Esophagus muscularis mucosa (tissue), 4 donors: Measurements from ENCODE around the gene ACSF3. TPM values are rescaled to one million over a fixed set of nuclear protein-coding genes. Genes with fewer than 3 reads are reported as not detected.

Experiments used
- DNase-seq: peaks from one replicate; pipeline ENCODE4 v3.0.0-alpha.2; 2017; ENCODE audit errors: extremely low spot score
- H3K27ac ChIP-seq, 4 donors: fragments of 200-600 bp; sonication (generic); replicated peaks in 1 of 4; 1 replicate in 3 of 4; 2 replicates in 1 of 4; pipeline ENCODE4 v1.5.1; 2016 to 2019; ENCODE audit warnings: mild to moderate bottlenecking in 1 of 4
- H3K27me3 ChIP-seq, 4 donors: fragments of 200-600 bp; sonication (generic); one replicate each; pipeline versions ENCODE4 v1.5.1 to v1.6.0; 2016 to 2019
- H3K36me3 ChIP-seq, 4 donors: fragments of 200-600 bp; sonication (generic); one replicate each; pipeline ENCODE4 v1.5.1; 2016 to 2019
- H3K4me1 ChIP-seq, 4 donors: fragments of 200-600 bp; sonication (generic); one replicate each; pipeline ENCODE4 v1.5.1; 2016 to 2019
- H3K4me3 ChIP-seq, 4 donors: fragments of 200-600 bp; sonication (generic); 1 replicate in 2 of 4; 2 replicates in 2 of 4; pipeline ENCODE4 v1.5.1; 2016 to 2019; ENCODE audit warnings: mild to moderate bottlenecking in 4 of 4, moderate library complexity in 1 of 4
- H3K9me3 ChIP-seq, 4 donors: fragments of 200-600 bp; sonication (generic); 1 replicate in 3 of 4; 2 replicates in 1 of 4; pipeline ENCODE4 v1.5.1; 2016 to 2019
- CTCF ChIP-seq, 3 experiments: fragments of 200-600 bp in 2 of 3; fragments of 450-650 bp in 1 of 3; sonication (generic) in 2 of 3; IDR thresholded peaks; one replicate each; pipeline ENCODE4 v1.5.1; 2017 to 2019; ENCODE audit warnings: antibody characterized with exemption in 3 of 3, mild to moderate bottlenecking in 2 of 3, moderate library complexity in 1 of 3
- EP300 ChIP-seq: sonication (generic); formaldehyde crosslinking; IDR thresholded peaks from one replicate; pipeline ENCODE4 v1.6.1; 2017; ENCODE audit warnings: antibody characterized with exemption
- POLR2A ChIP-seq: fragments of 450-650 bp; IDR thresholded peaks from one replicate; pipeline ENCODE4 v1.6.1; 2017; ENCODE audit warnings: antibody characterized with exemption, moderate library complexity, mild to moderate bottlenecking, low read depth
- POLR2AphosphoS5 ChIP-seq, 2 donors: sonication (generic); formaldehyde crosslinking; IDR thresholded peaks; one replicate each; pipeline ENCODE4 v1.6.1; 2017; ENCODE audit warnings: antibody characterized with exemption in 2 of 2
- WGBS: methylation state at CpG from one replicate; pipeline ENCODE4 v1.1.5; 2018; 5-methylcytosine and 5-hydroxymethylcytosine counted together
- intact Hi-C: fragments of 100-400 bp; cut with DNase I; formaldehyde crosslinking; loops from one replicate; pipeline ENCODE4 v1.15.1; 2023
- total RNA-seq, 4 donors: library from RNA; depleted of rRNA; stranded (reverse); fragments of >200 nt; gene quantifications; one replicate each; pipeline versions ENCODE4 v1.1.0 to v1.2.1, GENCODE V29; 2016

Gene ACSF3
- total RNA-seq, 4 donors from 2014 or later: 23.5 to 29.8 (median 27.2) TPM

GRCh38 chr16:89079434-89079980, 14.1 kb upstream of the ACSF3 start:
- no peak overlapping the region for H3K27ac ChIP-seq
- no peaks in the 10 kb centered on the region for H3K36me3 ChIP-seq
- H3K4me3 ChIP-seq: no peak overlapping the region
- 95% methylated on average over 16 of the region's 19 CpGs for WGBS
- H3K27me3 ChIP-seq: peaks cover 0 to 4% (median 0%) of the 10 kb centered on the region in 4 donors
- intact Hi-C loops: no loop called here
- H3K9me3 ChIP-seq: no peaks in the 10 kb centered on the region
- DNase-seq: no peak
- no peak for TF ChIP-seq CTCF (IDR thresholded peaks at IDR 0.05)
- no peak for TF ChIP-seq EP300
- no peak for TF ChIP-seq POLR2A
- no peak for TF ChIP-seq POLR2AphosphoS5 (IDR thresholded peaks at IDR 0.05)
- H3K4me1 ChIP-seq: no peaks in the 10 kb centered on the region

- H3K4me3 ChIP-seq: no peak overlapping the region
- no peak overlapping the region for H3K27ac ChIP-seq
- no peaks in the 10 kb centered on the region for H3K9me3 ChIP-seq
- intact Hi-C loops: no loop called here
- peaks cover 0 to 12% (median 0%) of the 10 kb centered on the region in 4 donors for H3K27me3 ChIP-seq
- no peak for DNase-seq
- no peaks in the 10 kb centered on the region for H3K36me3 ChIP-seq
- H3K4me1 ChIP-seq: no peaks in the 10 kb centered on the region
- no peak for TF ChIP-seq POLR2A
- TF ChIP-seq POLR2AphosphoS5 (IDR thresholded peaks at IDR 0.05): no peak
- no peak for TF ChIP-seq CTCF (IDR thresholded peaks at IDR 0.05)
- TF ChIP-seq EP300: no peak
- WGBS: 88% methylated on average over 21 of the region's 33 CpGs
These were observed 13.3 kb upstream of the ACSF3 start for GRCh38 chr16:89080196-89080853.

- Histone ChIP-seq H3K27ac (no peak overlapping the region), H3K36me3 (no peaks in the 10 kb centered on the region), H3K27me3 (peaks cover 0 to 24% (median 0%) of the 10 kb centered on the region in 4 donors), H3K9me3 (no peaks in the 10 kb centered on the region), H3K4me3 (no peak overlapping the region), H3K4me1 (no peaks in the 10 kb centered on the region)
- intact Hi-C loops: no loop called here
- DNase-seq: no peak
- 84% methylated on average over 12 of the region's 13 CpGs for WGBS
- TF ChIP-seq CTCF (IDR thresholded peaks at IDR 0.05) (no peak), EP300 (no peak), POLR2AphosphoS5 (IDR thresholded peaks at IDR 0.05) (no peak), POLR2A (no peak)
These were observed 12.1 kb upstream of the ACSF3 start for GRCh38 chr16:89081556-89081955.

- Histone ChIP-seq H3K36me3 (no peaks in the 10 kb centered on the region), H3K4me1 (no peaks in the 10 kb centered on the region), H3K27me3 (peaks cover 0 to 53% (median 5%) of the 10 kb centered on the region in 4 donors), H3K9me3 (no peaks in the 10 kb centered on the region), H3K4me3 (no peak overlapping the region), H3K27ac (no peak overlapping the region)
- WGBS: 71% methylated on average over 12 of the region's 12 CpGs
- DNase-seq: no peak
- intact Hi-C loops: no loop called here
- no peak for TF ChIP-seq POLR2A
- no peak for TF ChIP-seq POLR2AphosphoS5 (IDR thresholded peaks at IDR 0.05)
- no peak for TF ChIP-seq CTCF (IDR thresholded peaks at IDR 0.05)
- TF ChIP-seq EP300: no peak
These were observed 9.2 kb upstream of the ACSF3 start for GRCh38 chr16:89084411-89084810.
